HepG2 (cell line): ENCODE measurements around the gene GON7. TPM values are rescaled to one million over a fixed set of nuclear protein-coding genes. Genes with fewer than 3 reads are reported as not detected.
A peak's percentile ranks its signal among the peaks of the same experiment; 100 is the strongest.

Experiments
- GPN1 ChIP-seq: sonication (generic); formaldehyde crosslinking; IDR thresholded peaks from 2 replicates; pipeline ENCODE4 v1.5.1; 2020; ENCODE audit warnings: missing genetic modification reagents, borderline replicate concordance
- KAT7 ChIP-seq: IDR thresholded peaks from 2 replicates; pipeline ENCODE4 v1.6.1; 2018; ENCODE audit warnings: borderline replicate concordance, missing compliant biosample characterization
- MAZ ChIP-seq, 2 experiments: sonication (generic) in 1 of 2; formaldehyde crosslinking in 1 of 2; IDR thresholded peaks; 2 replicates each; pipeline versions ENCODE4 v1.5.0 to v1.6.1; 2012 to 2020; ENCODE audit warnings: low read depth in 2 of 2, mild to moderate bottlenecking in 2 of 2, borderline replicate concordance in 1 of 2, improper control_type of control experiment in 1 of 2, low read length in 1 of 2, missing genetic modification reagents in 1 of 2, moderate library complexity in 1 of 2
- MTA1 ChIP-seq: sonication (generic); formaldehyde crosslinking; IDR thresholded peaks from 2 replicates; pipeline ENCODE4 v1.4.0; 2020; ENCODE audit warnings: missing genetic modification reagents, mild to moderate bottlenecking, borderline replicate concordance
- SATB2 ChIP-seq: sonication (generic); formaldehyde crosslinking; IDR thresholded peaks from 2 replicates; pipeline ENCODE4 v1.5.0; 2020; ENCODE audit warnings: missing genetic modification reagents
- SOX5 ChIP-seq: IDR thresholded peaks from 2 replicates; pipeline ENCODE4 v1.6.1; 2016; ENCODE audit warnings: borderline replicate concordance
- SYNCRIP ChIP-seq: fragments of 200-400 bp; formaldehyde crosslinking; IDR thresholded peaks from 2 replicates; pipeline ENCODE4 v1.6.1; 2018; ENCODE audit warnings: mild to moderate bottlenecking, low read depth, low read length; ENCODE audit not compliant: insufficient read depth
- ZIK1 ChIP-seq: sonication (generic); formaldehyde crosslinking; IDR thresholded peaks from 2 replicates; pipeline ENCODE4 v1.5.0; 2020; ENCODE audit warnings: mild to moderate bottlenecking, low read depth, missing genetic modification reagents, borderline replicate concordance
- ZNF224 ChIP-seq: sonication (generic); formaldehyde crosslinking; IDR thresholded peaks from 2 replicates; pipeline ENCODE4 v1.5.0; 2020; ENCODE audit warnings: mild to moderate bottlenecking, missing genetic modification reagents
- ZNF354B ChIP-seq: sonication (generic); formaldehyde crosslinking; IDR thresholded peaks from 2 replicates; pipeline ENCODE4 v1.8.0; 2022; ENCODE audit warnings: mild to moderate bottlenecking, missing genetic modification reagents
- polyA plus RNA-seq, 8 experiments: library from polyadenylated mRNA; depleted of rRNA in 3 of 8; stranded (reverse) in 7 of 8; unstranded in 1 of 8; fragments of >200 nt; fragmentation: Illumina TruSeq in 4 of 8; extraction: Trizol in 4 of 8; gene quantifications; 2 replicates each; pipeline versions ENCODE4 v1.2.1 to v1.2.3, GENCODE V29; 2011 to 2016; ENCODE audit warnings: low read depth in 4 of 8, missing spikeins in 1 of 8, mixed read lengths in 1 of 8; ENCODE audit not compliant: insufficient read depth in 1 of 8
- total RNA-seq, 5 experiments: library from RNA; depleted of rRNA; stranded (reverse); fragments of >200 nt; fragmentation: Illumina TruSeq; extraction: Trizol; gene quantifications; 2 replicates each; pipeline ENCODE4 v1.2.3, GENCODE V29; 2016; ENCODE audit warnings: low read depth in 1 of 5
- TF ChIP-seq, protein P1 (sequence below): sonication (generic); formaldehyde crosslinking; IDR thresholded peaks from 2 replicates; pipeline ENCODE4 v1.4.0; 2020; ENCODE audit warnings: missing genetic modification reagents, mild to moderate bottlenecking, borderline replicate concordance
- TF ChIP-seq, protein P2 (sequence below): sonication (generic); formaldehyde crosslinking; IDR thresholded peaks from 2 replicates; pipeline ENCODE4 v1.5.0; 2020; ENCODE audit warnings: missing genetic modification reagents, mild to moderate bottlenecking, borderline replicate concordance
- TF ChIP-seq, protein P3 (sequence below): sonication (generic); formaldehyde crosslinking; IDR thresholded peaks from 2 replicates; pipeline ENCODE4 v1.9.0; 2022; ENCODE audit warnings: low read depth, missing genetic modification reagents
- TF ChIP-seq, protein P4 (sequence below): IDR thresholded peaks from 2 replicates; pipeline ENCODE4 v1.6.1; 2018; ENCODE audit warnings: missing genetic modification reagents, mild to moderate bottlenecking, missing compliant biosample characterization
- TF ChIP-seq, protein P5 (sequence below): sonication (generic); formaldehyde crosslinking; IDR thresholded peaks from 2 replicates; pipeline ENCODE4 v1.8.0; 2022; ENCODE audit warnings: missing genetic modification reagents, mild to moderate bottlenecking, borderline replicate concordance

GON7 gene
- total and polyA plus RNA-seq, 2 of the 13 experiments (the other 11 are each of a cell fraction or from before 2014, with no cell fraction given) = 11.9 to 28.0 TPM

DNA sequence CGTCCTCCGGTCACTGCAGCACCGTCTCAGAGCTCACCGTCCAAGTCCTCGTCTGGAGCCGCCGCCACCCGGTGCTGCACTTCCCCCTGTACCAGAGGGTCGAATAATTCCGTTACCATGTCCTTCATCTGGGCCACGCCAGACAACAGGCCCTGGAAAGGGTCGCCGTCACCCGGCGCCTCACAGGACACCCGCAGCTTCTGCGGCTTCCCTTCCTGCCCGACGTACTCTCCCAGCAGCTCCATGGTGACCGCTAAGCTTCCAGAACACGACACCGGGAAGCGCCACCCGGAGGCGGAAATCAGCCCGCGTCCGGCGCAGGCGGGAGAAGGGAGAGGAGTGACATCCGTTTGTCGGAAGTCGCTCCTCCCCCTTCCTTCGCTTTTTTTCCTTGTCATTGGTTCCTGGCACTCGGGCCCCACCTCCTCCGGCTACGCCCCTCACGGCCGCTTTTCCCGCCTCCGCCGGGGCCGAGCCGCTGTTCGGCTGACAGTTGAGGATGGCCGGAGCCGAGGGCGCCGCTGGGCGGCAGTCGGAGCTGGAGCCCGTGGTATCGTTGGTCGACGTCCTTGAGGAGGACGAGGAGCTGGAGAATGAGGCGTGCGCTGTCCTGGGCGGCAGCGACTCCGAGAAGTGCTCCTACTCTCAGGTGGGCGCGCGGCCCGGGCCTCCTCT, at the start of gene GON7, which contains the start of gene UBR7 (continued):
- TF ChIP-seq SATB2 (CRISPR knock-in tag) (no peak), KAT7 (peak; percentile 68; the same call in 1 of the 2 replicates), MTA1 (CRISPR knock-in tag) (0 out of 2 replicates have a peak, but pooled peaks have one; percentile 29), MAZ (IDR thresholded peaks at IDR 0.05; ENCODE audit: borderline replicate concordance, low read depth, low read length) (peak; percentile 60; the same call in 1 of the 2 replicates), MAZ (CRISPR knock-in tag; IDR thresholded peaks at IDR 0.05; ENCODE audit: low read depth) (peak; percentile 89), ZNF354B (CRISPR knock-in tag) (no peak), ZIK1 (CRISPR knock-in tag) (peak; percentile 79), GPN1 (CRISPR knock-in tag) (no peak), ZNF224 (no peak), SOX5 (CRISPR knock-in tag) (peak; percentile 31), SYNCRIP (no peak)
- TF ChIP-seq, protein P1, sequence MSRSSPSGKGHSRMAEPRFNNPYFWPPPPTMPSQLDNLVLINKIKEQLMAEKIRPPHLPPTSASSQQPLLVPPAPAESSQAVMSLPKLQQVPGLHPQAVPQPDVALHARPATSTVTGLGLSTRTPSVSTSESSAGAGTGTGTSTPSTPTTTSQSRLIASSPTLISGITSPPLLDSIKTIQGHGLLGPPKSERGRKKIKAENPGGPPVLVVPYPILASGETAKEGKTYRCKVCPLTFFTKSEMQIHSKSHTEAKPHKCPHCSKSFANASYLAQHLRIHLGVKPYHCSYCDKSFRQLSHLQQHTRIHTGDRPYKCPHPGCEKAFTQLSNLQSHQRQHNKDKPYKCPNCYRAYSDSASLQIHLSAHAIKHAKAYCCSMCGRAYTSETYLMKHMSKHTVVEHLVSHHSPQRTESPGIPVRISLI (CRISPR knock-in tag) = no peak; the same call in 1 of the 2 replicates
- TF ChIP-seq, protein P2, sequence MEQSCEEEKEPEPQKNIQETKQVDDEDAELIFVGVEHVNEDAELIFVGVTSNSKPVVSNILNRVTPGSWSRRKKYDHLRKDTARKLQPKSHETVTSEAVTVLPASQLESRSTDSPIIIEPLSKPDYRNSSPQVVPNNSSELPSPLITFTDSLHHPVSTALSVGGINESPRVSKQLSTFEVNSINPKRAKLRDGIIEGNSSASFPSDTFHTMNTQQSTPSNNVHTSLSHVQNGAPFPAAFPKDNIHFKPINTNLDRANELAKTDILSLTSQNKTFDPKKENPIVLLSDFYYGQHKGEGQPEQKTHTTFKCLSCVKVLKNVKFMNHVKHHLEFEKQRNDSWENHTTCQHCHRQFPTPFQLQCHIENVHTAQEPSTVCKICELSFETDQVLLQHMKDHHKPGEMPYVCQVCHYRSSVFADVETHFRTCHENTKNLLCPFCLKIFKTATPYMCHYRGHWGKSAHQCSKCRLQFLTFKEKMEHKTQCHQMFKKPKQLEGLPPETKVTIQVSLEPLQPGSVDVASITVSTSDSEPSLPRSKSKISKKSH = no peak
- TF ChIP-seq, protein P3, sequence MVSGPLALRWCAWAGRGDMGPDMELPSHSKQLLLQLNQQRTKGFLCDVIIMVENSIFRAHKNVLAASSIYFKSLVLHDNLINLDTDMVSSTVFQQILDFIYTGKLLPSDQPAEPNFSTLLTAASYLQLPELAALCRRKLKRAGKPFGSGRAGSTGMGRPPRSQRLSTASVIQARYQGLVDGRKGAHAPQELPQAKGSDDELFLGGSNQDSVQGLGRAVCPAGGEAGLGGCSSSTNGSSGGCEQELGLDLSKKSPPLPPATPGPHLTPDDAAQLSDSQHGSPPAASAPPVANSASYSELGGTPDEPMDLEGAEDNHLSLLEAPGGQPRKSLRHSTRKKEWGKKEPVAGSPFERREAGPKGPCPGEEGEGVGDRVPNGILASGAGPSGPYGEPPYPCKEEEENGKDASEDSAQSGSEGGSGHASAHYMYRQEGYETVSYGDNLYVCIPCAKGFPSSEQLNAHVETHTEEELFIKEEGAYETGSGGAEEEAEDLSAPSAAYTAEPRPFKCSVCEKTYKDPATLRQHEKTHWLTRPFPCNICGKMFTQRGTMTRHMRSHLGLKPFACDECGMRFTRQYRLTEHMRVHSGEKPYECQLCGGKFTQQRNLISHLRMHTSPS (CRISPR knock-in tag) = no peak; the same call in 1 of the 2 replicates
- TF ChIP-seq, protein P4, sequence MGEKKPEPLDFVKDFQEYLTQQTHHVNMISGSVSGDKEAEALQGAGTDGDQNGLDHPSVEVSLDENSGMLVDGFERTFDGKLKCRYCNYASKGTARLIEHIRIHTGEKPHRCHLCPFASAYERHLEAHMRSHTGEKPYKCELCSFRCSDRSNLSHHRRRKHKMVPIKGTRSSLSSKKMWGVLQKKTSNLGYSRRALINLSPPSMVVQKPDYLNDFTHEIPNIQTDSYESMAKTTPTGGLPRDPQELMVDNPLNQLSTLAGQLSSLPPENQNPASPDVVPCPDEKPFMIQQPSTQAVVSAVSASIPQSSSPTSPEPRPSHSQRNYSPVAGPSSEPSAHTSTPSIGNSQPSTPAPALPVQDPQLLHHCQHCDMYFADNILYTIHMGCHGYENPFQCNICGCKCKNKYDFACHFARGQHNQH (CRISPR knock-in tag) = peak; percentile 80; the same call in 1 of the 2 replicates
- TF ChIP-seq, protein P5, sequence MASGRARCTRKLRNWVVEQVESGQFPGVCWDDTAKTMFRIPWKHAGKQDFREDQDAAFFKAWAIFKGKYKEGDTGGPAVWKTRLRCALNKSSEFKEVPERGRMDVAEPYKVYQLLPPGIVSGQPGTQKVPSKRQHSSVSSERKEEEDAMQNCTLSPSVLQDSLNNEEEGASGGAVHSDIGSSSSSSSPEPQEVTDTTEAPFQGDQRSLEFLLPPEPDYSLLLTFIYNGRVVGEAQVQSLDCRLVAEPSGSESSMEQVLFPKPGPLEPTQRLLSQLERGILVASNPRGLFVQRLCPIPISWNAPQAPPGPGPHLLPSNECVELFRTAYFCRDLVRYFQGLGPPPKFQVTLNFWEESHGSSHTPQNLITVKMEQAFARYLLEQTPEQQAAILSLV (CRISPR knock-in tag) = no peak; the same call in 1 of the 2 replicates
